Lower leg skin (tissue), 4 donors: ENCODE results near the gene CHRND. TPM values are rescaled to one million over a fixed set of nuclear protein-coding genes. Genes with fewer than 3 reads are reported as not detected.
A peak's percentile ranks its signal among the peaks of the same experiment; 100 is the strongest.

ENCODE experiments used
- DNase-seq, 2 donors: peaks; one replicate each; pipeline ENCODE4 v3.0.0-alpha.2; 2019; ENCODE audit warnings: low spot score in 2 of 2
- H3K4me3 ChIP-seq: fragments of 200-600 bp; sonication (generic); 2 replicates; pipeline ENCODE4 v1.5.1; 2017; ENCODE audit warnings: mild to moderate bottlenecking, low read depth; ENCODE audit not compliant: poor library complexity, severe bottlenecking
- CTCF ChIP-seq, 3 donors: fragments of 450-650 bp; IDR thresholded peaks; one replicate each; pipeline ENCODE4 v1.5.1; 2016; ENCODE audit warnings: antibody characterized with exemption in 3 of 3, mild to moderate bottlenecking in 3 of 3, moderate library complexity in 2 of 3
- POLR2A ChIP-seq, 2 donors: fragments of 450-650 bp; IDR thresholded peaks; one replicate each; pipeline ENCODE4 v1.6.1; 2016 to 2017; ENCODE audit warnings: antibody characterized with exemption in 2 of 2, mild to moderate bottlenecking in 1 of 2, moderate library complexity in 1 of 2
- WGBS, 2 donors: methylation state at CpG; one replicate each; pipeline ENCODE4 v1.1.5; 2018; 5-methylcytosine and 5-hydroxymethylcytosine counted together
- intact Hi-C: fragments of 100-400 bp; cut with DNase I; formaldehyde crosslinking; loops from one replicate; pipeline ENCODE4 v1.15.0; 2023; ENCODE audit warnings: low total_unique reads
- total RNA-seq, 4 donors: library from RNA; depleted of rRNA; stranded (reverse); fragments of >200 nt; gene quantifications; one replicate each; pipeline ENCODE4 v1.1.0, GENCODE V29; 2016

CHRND gene
- total RNA-seq, 4 donors from 2014 or later: not detected

GRCh38 chr2:232539298-232540231 lies 13.6 kb downstream of the CHRND start, which contains the start of gene CHRNG:
TSS of gene CHRNG (plus strand) at chr2:232539692. CDS start at chr2:232539748, 56 bp downstream.
- no peak within 1 kb of the TSS for H3K4me3 ChIP-seq
- 56 to 61% methylated on average over 18 to 19 of the region's 23 CpGs for WGBS, 2 donors
- peak in 1 of 2 donors; percentile 83 for DNase-seq
- intact Hi-C loops: no loop called here
- TF ChIP-seq CTCF (IDR thresholded peaks at IDR 0.05) (no peak), POLR2A (IDR thresholded peaks at IDR 0.05) (no peak)

- intact Hi-C loops: no loop called here
- WGBS, 2 donors: 74 to 81% methylated on average over 17 of the region's 17 CpGs
- H3K4me3 ChIP-seq: no peak overlapping the region
- DNase-seq: peak in 1 of 2 donors; percentile 68
- TF ChIP-seq POLR2A (IDR thresholded peaks at IDR 0.05) (no peak), CTCF (IDR thresholded peaks at IDR 0.05) (no peak)
Measured at GRCh38 chr2:232540441-232541041, 14.6 kb downstream of the CHRND start.

DNA sequence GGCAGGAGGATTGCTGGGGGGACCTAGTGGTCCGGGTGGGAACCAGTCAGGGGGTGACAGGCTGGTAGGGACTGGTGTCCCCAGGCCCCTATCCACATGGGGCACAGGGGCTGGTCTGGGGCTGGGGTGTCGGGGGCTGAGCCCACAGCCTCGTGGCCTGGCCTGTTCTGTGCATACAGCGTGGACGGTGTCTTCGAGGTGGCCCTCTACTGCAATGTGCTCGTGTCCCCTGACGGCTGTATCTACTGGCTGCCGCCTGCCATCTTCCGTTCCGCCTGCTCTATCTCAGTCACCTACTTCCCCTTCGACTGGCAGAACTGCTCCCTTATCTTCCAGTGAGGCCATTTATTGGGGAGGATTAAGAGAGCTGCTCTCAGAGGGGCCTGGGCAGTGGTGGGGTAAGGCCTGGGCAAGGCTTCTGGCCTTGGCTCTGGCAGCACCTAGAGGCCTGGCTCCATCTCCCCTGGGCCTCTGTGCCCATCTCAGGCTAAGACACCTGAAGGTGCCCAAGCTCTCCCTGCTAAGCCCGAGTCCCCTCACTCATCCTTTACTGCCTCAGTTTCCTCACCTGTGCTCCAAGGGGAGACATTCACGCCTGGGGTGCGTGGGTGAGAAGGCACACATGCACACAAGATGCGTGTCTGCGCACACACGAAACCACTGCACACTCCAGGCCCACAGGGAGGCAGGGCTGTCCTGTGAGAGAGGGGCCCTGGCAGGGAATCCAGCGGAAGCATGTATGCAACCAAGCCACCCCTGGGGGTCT lies 15.4 kb downstream of the CHRND start:
- intact Hi-C loops: no loop called here
- DNase-seq: peak in 1 of 2 donors; percentile 75
- H3K4me3 ChIP-seq: no peak overlapping the region
- TF ChIP-seq CTCF (IDR thresholded peaks at IDR 0.05) (no peak), POLR2A (IDR thresholded peaks at IDR 0.05) (no peak)
- WGBS, 2 donors: 61 to 66% methylated on average over 19 of the region's 19 CpGs

- TF ChIP-seq POLR2A (IDR thresholded peaks at IDR 0.05) (no peak), CTCF (IDR thresholded peaks at IDR 0.05) (no peak)
- DNase-seq: peak in 1 of 2 donors; percentile 50
- WGBS, 2 donors: 62 to 67% methylated on average over 8 to 9 of the region's 9 CpGs
- H3K4me3 ChIP-seq: no peak overlapping the region
- intact Hi-C loops: no loop called here
Measured at GRCh38 chr2:232541961-232542714, 16.2 kb downstream of the CHRND start.
